Karpas-422 (cell line): ENCODE data around the gene PAGR1. TPM values are rescaled to one million over a fixed set of nuclear protein-coding genes. Genes with fewer than 3 reads are reported as not detected.

Experiments used
- DNase-seq: peaks from one replicate; pipeline ENCODE4 v3.0.0-alpha.2; 2015
- H2AFZ ChIP-seq: fragments of 200-600 bp; sonication (generic); 2 replicates; pipeline ENCODE4 v1.6.1; 2014; ENCODE audit warnings: antibody characterized with exemption, low read length, mixed read lengths
- H3K27ac ChIP-seq: fragments of 200-600 bp; sonication (generic); 2 replicates; pipeline ENCODE4 v1.5.1; 2014; ENCODE audit warnings: mild to moderate bottlenecking, low read length, moderate library complexity
- H3K27me3 ChIP-seq: fragments of 200-600 bp; sonication (generic); 2 replicates; pipeline ENCODE4 v1.6.1; 2014; ENCODE audit warnings: low read length, mixed read lengths
- H3K36me3 ChIP-seq: fragments of 200-600 bp; sonication (generic); 2 replicates; pipeline ENCODE4 v1.6.1; 2014; ENCODE audit warnings: low read length, mixed read lengths; ENCODE audit not compliant: insufficient read depth
- H3K4me1 ChIP-seq: fragments of 200-600 bp; sonication (generic); 2 replicates; pipeline ENCODE4 v1.6.1; 2014; ENCODE audit warnings: mild to moderate bottlenecking, low read length, mixed read lengths
- H3K4me2 ChIP-seq: fragments of 200-600 bp; sonication (generic); 2 replicates; pipeline ENCODE4 v1.6.1; 2014; ENCODE audit warnings: low read length, low read depth, mild to moderate bottlenecking; ENCODE audit not compliant: poor library complexity, severe bottlenecking
- H3K4me3 ChIP-seq: fragments of 200-600 bp; sonication (generic); 2 replicates; pipeline ENCODE4 v1.5.1; 2014; ENCODE audit warnings: mild to moderate bottlenecking, antibody characterized with exemption, low read length, mixed read lengths
- H3K79me2 ChIP-seq: fragments of 200-600 bp; sonication (generic); 2 replicates; pipeline ENCODE4 v1.6.1; 2014; ENCODE audit warnings: mild to moderate bottlenecking, low read length, mixed read lengths
- H3K9ac ChIP-seq: fragments of 200-600 bp; sonication (generic); 2 replicates; pipeline ENCODE4 v1.6.0; 2014; ENCODE audit warnings: low read length
- H3K9me2 ChIP-seq: fragments of 200-600 bp; sonication (generic), shearing (Covaris generic); replicated peaks from 2 replicates; pipeline ENCODE4 v1.6.0; 2014; ENCODE audit warnings: mild to moderate bottlenecking, low read length, moderate library complexity; ENCODE audit not compliant: insufficient read depth
- H3K9me3 ChIP-seq: fragments of 300-700, 200-600 bp; sonication (generic); 2 replicates; pipeline ENCODE4 v1.6.1; 2014; ENCODE audit warnings: low read length, mixed read lengths
- H4K20me1 ChIP-seq: fragments of 200-600 bp; sonication (generic); 2 replicates; pipeline ENCODE4 v1.6.1; 2014; ENCODE audit warnings: mild to moderate bottlenecking, antibody characterized with exemption, low read length, low read depth; ENCODE audit not compliant: insufficient read depth
- total RNA-seq: library from RNA; depleted of rRNA; stranded (reverse); fragments of >200 nt; shearing (Covaris generic); gene quantifications from 2 replicates; pipeline ENCODE4 v1.2.3, GENCODE V29; 2014; ENCODE audit warnings: low replicate concordance

PAGR1 gene
- total RNA-seq, 1 experiment from 2014 or later = 25.4 TPM

DNA sequence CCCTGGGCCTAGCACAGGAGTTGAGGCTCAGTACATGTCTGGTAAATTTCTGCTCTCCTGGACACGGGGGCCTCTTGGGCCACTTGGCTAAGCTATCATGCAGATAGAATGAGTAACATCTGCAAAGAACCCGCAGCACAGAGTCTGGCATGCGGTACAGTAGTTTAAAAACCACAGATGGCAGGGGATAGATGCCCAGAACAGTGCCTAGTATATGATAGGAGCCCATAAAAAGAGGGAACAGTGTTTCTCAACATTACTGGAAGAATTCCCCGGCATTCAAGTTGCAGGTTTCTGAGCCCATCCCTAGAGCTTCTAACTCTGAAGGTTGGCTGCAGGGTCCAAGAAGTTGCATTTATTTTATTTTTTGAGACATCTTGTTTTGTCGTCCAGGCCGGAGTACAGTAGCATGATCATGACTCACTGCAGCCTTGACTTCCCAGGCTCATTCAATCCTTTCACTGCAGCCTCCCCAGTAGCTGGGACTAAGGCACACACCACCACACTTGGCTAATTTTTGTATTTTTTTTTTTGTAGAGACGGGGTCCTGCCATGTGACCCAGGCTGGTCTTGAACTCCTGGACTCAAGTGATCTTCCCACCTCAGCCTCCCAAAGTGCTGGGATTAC, 41.3 kb downstream of the PAGR1 start:
- H3K9me3 ChIP-seq = no peaks in the 10 kb centered on the region
- H3K79me2 ChIP-seq = peaks cover 4% of the 10 kb centered on the region
- no peaks in the 10 kb centered on the region for H3K36me3 ChIP-seq
- H3K27ac ChIP-seq = no peak overlapping the region
- no peak overlapping the region for H3K4me2 ChIP-seq
- no peaks in the 10 kb centered on the region for H3K9me2 ChIP-seq
- no peak for DNase-seq
- H3K27me3 ChIP-seq = no peaks in the 10 kb centered on the region
- H2AFZ ChIP-seq = no peak overlapping the region
- peaks cover 8% of the 10 kb centered on the region for H3K4me1 ChIP-seq
- no peak overlapping the region for H3K9ac ChIP-seq
- H4K20me1 ChIP-seq = no peaks in the 10 kb centered on the region
- no peak overlapping the region for H3K4me3 ChIP-seq

DNA sequence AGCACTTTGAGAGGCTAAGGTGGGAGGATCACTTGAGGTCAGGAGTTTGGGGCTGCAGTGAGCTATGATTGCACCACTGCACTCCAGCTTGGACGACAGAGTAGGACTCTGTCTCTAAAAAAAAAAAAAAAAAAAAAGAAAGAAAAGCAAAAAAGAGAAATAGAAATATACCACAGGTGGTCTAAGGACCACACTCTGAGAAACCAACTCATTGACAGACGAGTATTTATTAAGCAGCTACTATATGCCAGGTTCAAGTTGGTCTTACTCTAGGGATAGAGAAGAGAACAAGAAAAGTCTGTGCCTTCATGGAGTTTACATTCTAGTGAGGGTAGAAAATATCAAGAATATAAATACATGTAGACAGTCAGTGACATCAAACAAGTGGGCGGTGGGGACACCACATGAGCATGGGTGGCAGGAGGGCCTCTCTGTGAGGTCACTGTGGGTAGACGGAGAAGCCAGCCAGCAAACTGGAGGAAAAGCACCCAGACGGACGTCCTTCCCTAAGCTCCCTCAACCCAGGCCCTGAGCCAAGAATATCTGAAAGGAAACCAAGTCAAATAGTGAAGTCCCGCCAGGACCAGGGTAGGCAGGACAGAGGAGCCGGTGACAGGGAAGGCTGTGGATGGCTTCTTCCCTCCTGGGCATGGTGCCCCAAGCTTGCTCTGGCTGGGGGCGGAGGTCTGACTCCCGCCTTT, 42.3 kb downstream of the PAGR1 start:
- H3K4me2 ChIP-seq = no peak overlapping the region
- H3K27ac ChIP-seq = no peak overlapping the region
- no peaks in the 10 kb centered on the region for H4K20me1 ChIP-seq
- no peaks in the 10 kb centered on the region for H3K9me2 ChIP-seq
- H3K4me1 ChIP-seq = peaks cover 8% of the 10 kb centered on the region
- H3K4me3 ChIP-seq = no peak overlapping the region
- H2AFZ ChIP-seq = no peak overlapping the region
- H3K36me3 ChIP-seq = no peaks in the 10 kb centered on the region
- peaks cover 9% of the 10 kb centered on the region for H3K79me2 ChIP-seq
- no peak for DNase-seq
- H3K9ac ChIP-seq = no peak overlapping the region
- no peaks in the 10 kb centered on the region for H3K9me3 ChIP-seq
- no peaks in the 10 kb centered on the region for H3K27me3 ChIP-seq

DNA sequence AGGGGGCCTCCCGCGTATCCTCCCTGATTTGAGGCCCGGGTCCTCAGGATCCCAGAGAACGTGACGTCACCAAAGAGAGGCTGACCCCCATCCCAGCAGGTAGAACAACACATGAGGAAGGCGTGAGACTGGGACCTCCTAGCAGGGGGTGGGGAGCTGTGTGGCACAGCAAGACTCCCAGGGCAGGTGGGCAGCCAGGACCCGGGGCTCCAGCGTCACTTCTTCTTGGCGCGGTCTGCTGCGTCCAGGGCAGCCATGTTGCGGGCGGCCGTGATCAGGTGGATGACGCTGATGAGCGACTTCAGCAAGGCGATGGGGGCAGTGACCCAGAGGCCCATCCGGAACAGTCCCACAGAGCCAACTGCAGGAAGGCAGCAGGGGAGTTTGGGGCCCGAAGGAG, 43.0 kb downstream of the PAGR1 start:
- H3K27me3 ChIP-seq = no peaks in the 10 kb centered on the region
- DNase-seq = no peak
- H3K4me1 ChIP-seq = peaks cover 12% of the 10 kb centered on the region
- no peaks in the 10 kb centered on the region for H3K36me3 ChIP-seq
- no peaks in the 10 kb centered on the region for H4K20me1 ChIP-seq
- no peak overlapping the region for H2AFZ ChIP-seq
- no peak overlapping the region for H3K9ac ChIP-seq
- H3K79me2 ChIP-seq = peaks cover 9% of the 10 kb centered on the region
- H3K9me3 ChIP-seq = no peaks in the 10 kb centered on the region
- no peak overlapping the region for H3K4me2 ChIP-seq
- H3K4me3 ChIP-seq = no peak overlapping the region
- no peaks in the 10 kb centered on the region for H3K9me2 ChIP-seq
- H3K27ac ChIP-seq = no peak overlapping the region

DNA sequence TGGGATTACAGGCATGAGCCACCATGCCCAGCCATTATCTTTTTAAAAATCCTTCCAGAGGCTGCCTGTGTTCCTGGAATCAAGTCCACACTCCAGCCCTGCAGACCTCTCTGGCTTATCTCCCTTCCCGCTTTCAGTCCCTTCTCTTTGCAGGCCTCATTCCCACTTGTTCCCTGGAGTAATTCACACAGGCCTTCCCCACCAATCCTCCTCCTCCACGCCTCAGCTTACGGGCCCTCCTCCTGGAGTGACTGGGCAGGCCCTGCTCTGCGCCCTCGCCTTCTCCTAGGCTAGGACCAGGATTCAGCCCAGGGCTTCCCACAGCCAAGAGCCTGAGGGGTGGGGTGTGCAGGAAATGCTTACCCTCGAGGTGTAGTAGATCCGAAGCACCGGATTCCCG, 44.3 kb downstream of the PAGR1 start:
- no peak for DNase-seq
- Histone ChIP-seq H3K9me2 (no peaks in the 10 kb centered on the region), H3K9ac (no peak overlapping the region)

DNA sequence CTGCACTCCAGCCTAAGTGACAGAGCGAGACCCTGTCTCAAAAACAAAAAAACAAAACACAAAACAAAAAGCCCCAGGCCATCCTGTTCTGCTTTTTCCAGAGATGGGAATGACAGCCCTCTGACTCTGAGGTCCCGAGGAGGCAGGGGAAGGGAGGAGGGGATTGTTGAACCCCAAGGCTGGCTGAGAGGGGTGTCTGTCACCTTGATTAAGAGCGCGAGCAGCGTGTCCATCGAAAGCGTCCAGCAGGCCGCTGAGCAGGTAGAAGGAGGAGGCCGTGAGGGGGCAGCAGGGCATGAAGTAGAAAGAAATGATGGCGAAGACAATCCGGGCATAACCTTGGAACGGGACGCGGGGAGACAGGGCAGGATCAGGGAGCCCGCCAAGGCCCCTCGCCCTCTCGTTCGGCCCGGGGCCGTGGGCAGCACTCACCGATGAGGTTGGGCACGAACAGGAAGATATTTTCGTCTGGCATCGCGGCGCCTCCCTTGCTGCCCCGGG, 46.5 kb downstream of the PAGR1 start:
- H3K4me3 ChIP-seq = peak overlapping the region; percentile 85
- no peaks in the 10 kb centered on the region for H4K20me1 ChIP-seq
- peaks cover 9% of the 10 kb centered on the region for H3K79me2 ChIP-seq
- H3K9me2 ChIP-seq = no peaks in the 10 kb centered on the region
- peaks cover 12% of the 10 kb centered on the region for H3K4me1 ChIP-seq
- no peak overlapping the region for H3K27ac ChIP-seq
- H3K36me3 ChIP-seq = no peaks in the 10 kb centered on the region
- peak; percentile 51 for DNase-seq
- H3K27me3 ChIP-seq = no peaks in the 10 kb centered on the region
- peak overlapping the region; percentile 77; the same call in 1 of the 2 replicates for H2AFZ ChIP-seq
- peak overlapping the region; percentile 80 for H3K9ac ChIP-seq
- peak overlapping the region; percentile 71 for H3K4me2 ChIP-seq
- H3K9me3 ChIP-seq = no peaks in the 10 kb centered on the region

More for the DNA sequence above, 44.3 kb downstream of the PAGR1 start:
- peaks cover 12% of the 10 kb centered on the region for H3K4me1 ChIP-seq
- H3K79me2 ChIP-seq = peaks cover 9% of the 10 kb centered on the region
- H3K9me3 ChIP-seq = no peaks in the 10 kb centered on the region
- no peak overlapping the region for H2AFZ ChIP-seq
- H4K20me1 ChIP-seq = no peaks in the 10 kb centered on the region
- no peak overlapping the region for H3K4me3 ChIP-seq
- no peaks in the 10 kb centered on the region for H3K27me3 ChIP-seq
- no peak overlapping the region for H3K4me2 ChIP-seq
- no peaks in the 10 kb centered on the region for H3K36me3 ChIP-seq
- no peak overlapping the region for H3K27ac ChIP-seq

DNA sequence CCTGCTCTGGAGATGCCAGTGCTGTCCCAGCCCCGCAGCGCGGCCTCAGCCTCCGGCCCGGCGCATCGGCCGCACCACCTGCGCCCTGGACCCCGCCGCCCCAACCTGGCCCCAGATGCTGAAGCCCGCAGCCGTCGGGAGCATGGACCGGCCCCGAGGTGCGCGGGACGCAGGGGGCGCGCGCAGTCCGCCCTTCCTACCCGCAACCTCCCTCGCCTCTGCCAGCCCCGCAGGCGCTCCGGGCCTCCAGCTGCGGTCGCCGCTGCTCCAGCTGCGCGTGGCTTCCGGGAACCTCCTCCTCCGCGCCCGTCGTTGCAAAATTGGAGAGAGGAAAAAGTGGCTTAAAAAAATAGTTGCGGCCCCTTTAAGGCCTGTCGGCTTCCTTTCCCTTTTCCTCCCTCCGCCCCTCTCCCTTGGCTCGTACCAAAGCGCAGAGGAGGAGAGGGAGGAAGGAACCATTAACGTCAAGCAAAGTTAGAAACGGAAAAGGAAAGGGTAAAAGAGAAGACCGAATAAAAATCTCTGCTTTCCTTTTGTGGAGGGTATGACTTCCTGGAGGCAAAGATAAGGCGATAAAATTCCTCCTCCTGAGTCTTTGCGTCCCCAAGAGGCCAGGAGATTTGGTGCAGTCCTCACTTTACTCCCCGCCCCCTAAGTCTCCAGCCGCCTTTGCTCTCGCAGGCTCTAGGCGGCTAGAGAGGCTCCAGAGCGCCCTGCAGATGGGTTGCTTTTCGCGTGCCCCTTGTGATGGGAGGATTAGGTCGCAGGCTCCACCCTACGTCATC, 47.1 kb downstream of the PAGR1 start, which contains the start of gene CDIPT:
Gene CDIPT, minus strand, starts transcription at position 343 of the 785 bp plus-strand sequence. CDS start 369 bp downstream, outside the sequence.
- peak; percentile 99 for DNase-seq
- Histone ChIP-seq H3K9me3 (no peaks in the 10 kb centered on the region), H4K20me1 (no peaks in the 10 kb centered on the region), H2AFZ (peak within 1 kb of the TSS; percentile 77), H3K9me2 (no peaks in the 10 kb centered on the region), H3K27ac (0 out of 2 replicates have a peak within 1 kb of the TSS, but pooled peaks have one; percentile 38), H3K27me3 (no peaks in the 10 kb centered on the region), H3K9ac (peak within 1 kb of the TSS; percentile 80), H3K4me3 (peak within 1 kb of the TSS; percentile 85), H3K36me3 (no peaks in the 10 kb centered on the region), H3K4me1 (peaks cover 12% of the 10 kb centered on the region), H3K79me2 (peaks cover 9% of the 10 kb centered on the region), H3K4me2 (peak within 1 kb of the TSS; percentile 71)

DNA sequence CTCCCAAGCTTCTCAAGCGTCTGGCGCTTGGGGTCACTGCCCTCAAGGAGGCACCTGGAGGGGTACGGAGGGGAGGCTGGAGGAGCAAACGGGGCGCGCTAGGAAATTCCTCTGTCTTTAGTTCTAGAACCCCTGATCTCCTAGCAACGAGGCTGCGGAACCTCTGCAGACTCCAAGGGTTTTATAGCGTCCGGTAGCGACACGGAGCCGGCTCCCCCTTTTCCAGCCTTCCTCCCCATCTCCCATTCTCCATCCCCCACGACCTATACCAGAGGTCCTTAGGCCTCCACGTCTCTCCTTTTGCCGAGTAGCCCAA, 47.7 kb downstream of the PAGR1 start:
- peaks cover 9% of the 10 kb centered on the region for H3K79me2 ChIP-seq
- no peaks in the 10 kb centered on the region for H4K20me1 ChIP-seq
- H3K4me3 ChIP-seq = no peak overlapping the region
- DNase-seq = no peak
- H3K4me1 ChIP-seq = peaks cover 12% of the 10 kb centered on the region
- H3K36me3 ChIP-seq = no peaks in the 10 kb centered on the region
- H3K9ac ChIP-seq = 0 out of 2 replicates have a peak overlapping the region, but pooled peaks have one; percentile 34
- no peaks in the 10 kb centered on the region for H3K27me3 ChIP-seq
- H3K9me2 ChIP-seq = no peaks in the 10 kb centered on the region
- 0 out of 2 replicates have a peak overlapping the region, but pooled peaks have one; percentile 42 for H2AFZ ChIP-seq
- no peak overlapping the region for H3K27ac ChIP-seq
- H3K9me3 ChIP-seq = no peaks in the 10 kb centered on the region
- H3K4me2 ChIP-seq = peak overlapping the region; percentile 71

DNA sequence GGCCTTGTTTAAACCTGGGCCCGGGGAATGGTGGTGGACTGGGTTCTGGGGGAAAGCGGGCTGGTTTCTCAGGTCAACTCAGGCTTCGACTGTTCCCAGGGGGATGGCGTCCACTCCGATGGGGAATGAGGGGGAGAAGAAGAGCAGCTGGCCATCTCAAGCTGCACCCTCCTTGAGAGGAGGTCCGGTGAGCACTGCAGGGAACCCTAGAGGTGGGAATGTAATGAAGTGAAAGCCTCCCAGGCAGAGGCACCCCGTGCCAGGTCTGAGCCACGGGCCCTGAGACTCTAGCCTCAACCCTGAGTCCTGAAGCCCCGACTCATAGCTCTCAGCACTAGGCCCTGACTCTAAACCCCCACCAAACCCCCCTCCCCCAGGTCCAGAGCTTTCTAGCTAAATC, 48.3 kb downstream of the PAGR1 start:
- H3K4me2 ChIP-seq = no peak overlapping the region
- no peaks in the 10 kb centered on the region for H4K20me1 ChIP-seq
- H3K27ac ChIP-seq = no peak overlapping the region
- no peaks in the 10 kb centered on the region for H3K9me2 ChIP-seq
- no peak overlapping the region for H2AFZ ChIP-seq
- H3K4me1 ChIP-seq = peaks cover 12% of the 10 kb centered on the region
- H3K4me3 ChIP-seq = no peak overlapping the region
- H3K27me3 ChIP-seq = no peaks in the 10 kb centered on the region
- no peaks in the 10 kb centered on the region for H3K36me3 ChIP-seq
- peaks cover 9% of the 10 kb centered on the region for H3K79me2 ChIP-seq
- H3K9me3 ChIP-seq = no peaks in the 10 kb centered on the region
- DNase-seq = no peak
- H3K9ac ChIP-seq = no peak overlapping the region
